Hepatocyte (in vitro differentiated cells): ENCODE results near the gene CPLX1. TPM values are rescaled to one million over a fixed set of nuclear protein-coding genes. Genes with fewer than 3 reads are reported as not detected.
A peak's percentile ranks its signal among the peaks of the same experiment; 100 is the strongest.
"Not testable (repeated sequence)": the region's sequence is repeated elsewhere in the genome, so short reads cannot be mapped to it uniquely, and the experiment has no call there.

Source experiments
- DNase-seq: peaks from one replicate; pipeline ENCODE4 v3.0.0-alpha.2; 2016; ENCODE audit warnings: low spot score
- H2AFZ ChIP-seq: fragments of 200-600 bp; sonication (generic); 2 replicates; pipeline ENCODE4 v1.6.0; 2016; ENCODE audit warnings: antibody characterized with exemption, mild to moderate bottlenecking
- H3K27ac ChIP-seq: fragments of 200-600 bp; sonication (generic); 2 replicates; pipeline ENCODE4 v1.5.1; 2016; ENCODE audit warnings: mild to moderate bottlenecking
- H3K27me3 ChIP-seq: fragments of 200-600 bp; sonication (generic); 2 replicates; pipeline ENCODE4 v1.6.1; 2016
- H3K36me3 ChIP-seq: fragments of 200-600 bp; sonication (generic); replicated peaks from 2 replicates; pipeline ENCODE4 v1.5.1; 2016; ENCODE audit warnings: low read depth; ENCODE audit not compliant: insufficient read depth
- H3K4me1 ChIP-seq: fragments of 200-600 bp; sonication (generic); 2 replicates; pipeline ENCODE4 v1.5.1; 2016; ENCODE audit warnings: mild to moderate bottlenecking, moderate library complexity; ENCODE audit not compliant: insufficient read depth
- H3K4me2 ChIP-seq: fragments of 200-600 bp; sonication (generic); 2 replicates; pipeline ENCODE4 v1.6.0; 2016
- H3K4me3 ChIP-seq: fragments of 200-600 bp; sonication (generic); 2 replicates; pipeline ENCODE4 v1.5.1; 2016; ENCODE audit warnings: mild to moderate bottlenecking
- H3K79me2 ChIP-seq: fragments of 200-600 bp; sonication (generic); 2 replicates; pipeline ENCODE4 v1.6.0; 2017; ENCODE audit warnings: mild to moderate bottlenecking
- H3K9me2 ChIP-seq: fragments of 200-600 bp; sonication (generic); replicated peaks from 2 replicates; pipeline ENCODE4 v1.6.0; 2017; ENCODE audit warnings: mild to moderate bottlenecking; ENCODE audit not compliant: insufficient read depth
- H3K9me3 ChIP-seq: fragments of 200-600 bp; sonication (generic); 2 replicates; pipeline ENCODE4 v1.5.1; 2016; ENCODE audit warnings: low read depth, mild to moderate bottlenecking
- H4K20me1 ChIP-seq: fragments of 200-600 bp; sonication (generic); 2 replicates; pipeline ENCODE4 v1.6.0; 2016; ENCODE audit warnings: mild to moderate bottlenecking; ENCODE audit not compliant: insufficient read depth, poor library complexity, severe bottlenecking
- EZH2 ChIP-seq: fragments of 200-600 bp; sonication (generic); IDR thresholded peaks from 2 replicates; pipeline ENCODE4 v1.6.1; 2016; ENCODE audit warnings: antibody characterized with exemption, mild to moderate bottlenecking, borderline replicate concordance
- EZH2phosphoT487 ChIP-seq: fragments of 200-600 bp; sonication (generic); IDR thresholded peaks from one replicate; pipeline ENCODE4 v1.6.1; 2018; ENCODE audit warnings: antibody characterized with exemption, mild to moderate bottlenecking, low read depth, moderate library complexity; ENCODE audit not compliant: unreplicated experiment, severe bottlenecking
- WGBS: methylation state at CpG from one replicate; pipeline ENCODE4 v1.1.6; 2016; ENCODE audit warnings: low lambda C conversion rate; ENCODE audit errors: missing lambda C conversion rate; 5-methylcytosine and 5-hydroxymethylcytosine counted together
- polyA plus RNA-seq: library from polyadenylated mRNA; unstranded; fragments of >200 nt; fragmentation: Nextera tagmentation; extraction: Ambion mirVana; gene quantifications from 2 replicates; pipeline ENCODE4 v1.2.1, GENCODE V29; 2016
- total RNA-seq: library from RNA; depleted of rRNA; stranded (reverse); fragments of >200 nt; gene quantifications from 2 replicates; pipeline ENCODE4 v1.2.3, GENCODE V29; 2014
- TF ChIP-seq, protein P1 (sequence below): fragments of 200-600 bp; sonication (generic); IDR thresholded peaks from 2 replicates; pipeline ENCODE4 v1.5.1; 2016; ENCODE audit warnings: antibody characterized with exemption, mild to moderate bottlenecking; ENCODE audit not compliant: poor library complexity

The CPLX1 gene
- total and polyA plus RNA-seq, 2 experiments from 2014 or later: 0.30 to 2.0 TPM

DNA sequence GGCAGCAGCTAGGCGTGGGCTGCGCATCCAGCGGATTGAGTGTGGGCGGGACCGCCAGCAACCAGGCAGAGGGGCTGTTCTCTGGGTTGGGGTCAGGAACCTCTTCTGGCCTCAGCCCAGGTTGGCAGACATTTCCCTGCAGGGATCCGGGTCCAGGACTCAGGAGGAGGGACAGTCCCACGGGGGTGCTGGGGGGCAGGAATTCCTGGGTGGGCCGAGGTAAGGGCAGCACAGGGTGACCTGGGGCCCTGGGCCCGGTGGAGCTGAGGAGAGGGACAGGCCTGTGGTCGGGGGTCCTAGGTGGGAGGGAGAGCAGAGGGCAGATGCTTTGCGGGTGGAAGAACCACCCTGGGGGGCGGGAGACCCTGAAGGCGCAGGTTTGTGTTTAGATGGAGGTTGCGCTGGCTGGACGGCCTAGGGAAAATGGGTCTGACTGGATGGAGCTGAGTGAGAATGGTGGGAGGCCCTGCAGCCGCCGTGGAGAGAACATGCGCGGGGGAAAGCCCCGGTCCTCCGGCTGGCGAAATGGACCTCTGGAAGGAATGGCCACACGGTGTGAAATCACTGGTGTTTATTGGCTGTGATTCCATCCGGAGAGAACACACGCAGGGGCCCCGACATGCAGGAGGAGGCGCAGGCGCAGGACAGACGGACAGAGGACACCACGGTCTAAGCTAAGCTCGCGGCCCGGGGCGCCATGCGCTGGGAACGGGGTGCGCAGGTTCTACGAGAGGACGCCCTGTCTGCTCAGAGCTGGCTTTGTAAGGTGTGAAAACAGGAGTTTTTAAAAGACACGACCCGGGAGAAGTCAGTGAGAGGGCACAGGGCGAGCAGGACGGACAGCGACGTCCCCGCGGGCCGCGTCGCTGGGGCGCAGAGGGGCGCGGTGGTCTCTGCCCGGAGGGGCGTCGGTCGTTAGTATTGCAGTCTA lies 41.3 kb downstream of the CPLX1 start:
- Histone ChIP-seq H4K20me1 (peaks cover 9% of the 10 kb centered on the region), H3K4me3 (no peak overlapping the region), H3K4me1 (peaks cover 27% of the 10 kb centered on the region), H3K9me2 (no peaks in the 10 kb centered on the region), H2AFZ (no peak overlapping the region), H3K27me3 (peaks cover 26% of the 10 kb centered on the region), H3K79me2 (peaks cover 18% of the 10 kb centered on the region), H3K4me2 (peak overlapping the region; percentile 83), H3K27ac (no peak overlapping the region), H3K36me3 (no peaks in the 10 kb centered on the region), H3K9me3 (no peaks in the 10 kb centered on the region)
- TF ChIP-seq, protein P1, sequence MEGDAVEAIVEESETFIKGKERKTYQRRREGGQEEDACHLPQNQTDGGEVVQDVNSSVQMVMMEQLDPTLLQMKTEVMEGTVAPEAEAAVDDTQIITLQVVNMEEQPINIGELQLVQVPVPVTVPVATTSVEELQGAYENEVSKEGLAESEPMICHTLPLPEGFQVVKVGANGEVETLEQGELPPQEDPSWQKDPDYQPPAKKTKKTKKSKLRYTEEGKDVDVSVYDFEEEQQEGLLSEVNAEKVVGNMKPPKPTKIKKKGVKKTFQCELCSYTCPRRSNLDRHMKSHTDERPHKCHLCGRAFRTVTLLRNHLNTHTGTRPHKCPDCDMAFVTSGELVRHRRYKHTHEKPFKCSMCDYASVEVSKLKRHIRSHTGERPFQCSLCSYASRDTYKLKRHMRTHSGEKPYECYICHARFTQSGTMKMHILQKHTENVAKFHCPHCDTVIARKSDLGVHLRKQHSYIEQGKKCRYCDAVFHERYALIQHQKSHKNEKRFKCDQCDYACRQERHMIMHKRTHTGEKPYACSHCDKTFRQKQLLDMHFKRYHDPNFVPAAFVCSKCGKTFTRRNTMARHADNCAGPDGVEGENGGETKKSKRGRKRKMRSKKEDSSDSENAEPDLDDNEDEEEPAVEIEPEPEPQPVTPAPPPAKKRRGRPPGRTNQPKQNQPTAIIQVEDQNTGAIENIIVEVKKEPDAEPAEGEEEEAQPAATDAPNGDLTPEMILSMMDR: no peak
- TF ChIP-seq EZH2 (no peak), EZH2phosphoT487 (no peak)
- DNase-seq: no peak
- 67% methylated on average over 56 of the region's 57 CpGs for WGBS

DNA sequence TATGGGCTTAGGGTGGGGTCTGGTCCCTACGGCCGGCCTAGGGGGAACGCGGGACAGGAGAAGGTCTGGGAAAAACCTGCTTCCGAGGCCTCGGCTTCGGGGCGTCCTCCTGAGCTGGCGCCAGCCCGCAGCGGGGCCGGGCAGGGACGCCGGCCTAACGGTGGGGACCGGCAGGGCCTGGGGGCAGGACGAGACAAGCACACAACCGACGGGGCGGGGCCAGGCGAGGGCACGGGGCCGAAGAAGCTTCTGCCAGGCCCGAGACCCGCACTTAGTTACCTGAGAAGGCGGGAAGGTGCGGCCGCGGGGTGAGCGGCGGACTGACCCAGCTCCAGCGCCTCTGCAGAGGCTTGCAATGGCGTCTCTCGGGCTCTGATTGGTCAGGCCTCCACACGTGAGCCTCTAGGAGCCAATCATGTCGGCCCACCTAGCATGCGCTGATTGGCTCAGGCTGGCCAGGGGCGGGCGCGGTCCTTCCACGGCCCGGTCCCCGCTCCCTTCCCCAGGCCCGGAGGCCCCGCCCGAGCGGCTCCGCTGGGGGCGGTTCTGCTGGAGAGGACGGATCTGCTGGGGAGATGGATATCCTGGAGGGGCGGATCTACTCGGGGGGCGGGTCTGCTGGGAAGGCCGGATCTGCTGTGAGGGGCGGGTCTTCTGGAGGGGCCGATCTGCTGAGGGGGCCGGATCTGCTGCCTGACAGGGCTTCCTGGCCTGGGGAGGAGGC lies 44.3 kb downstream of the CPLX1 start:
- H3K36me3 ChIP-seq: no peaks in the 10 kb centered on the region
- H3K4me2 ChIP-seq: peak overlapping the region; percentile 90
- peaks cover 37% of the 10 kb centered on the region for H4K20me1 ChIP-seq
- H3K4me3 ChIP-seq: peak overlapping the region; percentile 46
- no peaks in the 10 kb centered on the region for H3K9me3 ChIP-seq
- WGBS: 1% methylated on average over 30 of the region's 57 CpGs
- peak; percentile 99 for DNase-seq
- H3K4me1 ChIP-seq: peaks cover 30% of the 10 kb centered on the region
- peaks cover 19% of the 10 kb centered on the region for H3K27me3 ChIP-seq
- peak overlapping the region; percentile 96 for H3K27ac ChIP-seq
- H2AFZ ChIP-seq: peak overlapping the region; percentile 34
- peaks cover 48% of the 10 kb centered on the region for H3K79me2 ChIP-seq
- TF ChIP-seq EZH2 (no peak), EZH2phosphoT487 (no peak)
- TF ChIP-seq, protein P1: no peak
- no peaks in the 10 kb centered on the region for H3K9me2 ChIP-seq

DNA sequence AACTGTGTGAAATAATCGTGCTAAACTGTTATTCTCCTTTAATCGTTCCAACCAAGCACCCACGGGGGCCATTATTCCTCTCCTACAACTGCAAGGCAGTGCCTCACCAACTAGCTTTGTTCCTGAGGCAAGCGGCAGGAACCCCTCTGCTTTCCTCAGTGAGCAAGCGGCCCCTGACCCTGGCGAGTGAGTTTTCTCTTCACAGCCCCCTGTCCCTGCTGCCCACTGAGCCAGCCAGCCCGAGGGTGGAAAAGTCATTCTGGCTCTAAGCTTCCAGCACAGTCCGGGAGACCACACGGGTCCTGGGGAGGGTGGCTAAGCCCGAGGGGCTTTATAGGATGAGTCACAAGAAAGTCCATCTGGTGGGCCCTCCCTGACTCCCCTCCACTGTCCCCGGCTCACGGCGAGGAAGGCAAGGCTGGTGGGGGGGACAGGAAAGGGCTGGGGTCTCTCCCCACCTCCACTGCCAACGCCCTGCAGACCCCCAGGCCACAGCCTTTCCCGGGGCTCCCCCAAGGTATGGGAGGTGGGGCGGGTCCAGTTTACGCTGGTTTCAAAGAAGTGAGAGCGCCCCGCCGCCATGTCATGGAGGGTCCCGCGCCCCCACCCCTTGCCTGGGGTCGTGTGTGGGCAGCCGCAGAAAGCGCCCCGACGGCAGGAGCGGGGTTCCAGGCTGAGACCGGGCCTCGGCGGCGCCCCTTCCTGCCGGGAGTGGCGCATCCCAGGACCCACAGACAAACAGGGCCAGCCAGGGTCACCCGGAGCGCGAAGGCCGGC lies 45.0 kb downstream of the CPLX1 start:
- Histone ChIP-seq H4K20me1 (peaks cover 44% of the 10 kb centered on the region), H3K27ac (peak overlapping the region; percentile 96), H2AFZ (no peak overlapping the region), H3K79me2 (peaks cover 55% of the 10 kb centered on the region), H3K4me1 (peaks cover 33% of the 10 kb centered on the region), H3K9me3 (no peaks in the 10 kb centered on the region), H3K4me2 (peak overlapping the region; percentile 90), H3K4me3 (peak overlapping the region; percentile 46), H3K27me3 (peaks cover 11% of the 10 kb centered on the region), H3K9me2 (no peaks in the 10 kb centered on the region), H3K36me3 (no peaks in the 10 kb centered on the region)
- DNase-seq: no peak
- TF ChIP-seq EZH2 (no peak), EZH2phosphoT487 (no peak)
- TF ChIP-seq, protein P1: no peak
- WGBS: 5% methylated on average over 32 of the region's 38 CpGs

DNA sequence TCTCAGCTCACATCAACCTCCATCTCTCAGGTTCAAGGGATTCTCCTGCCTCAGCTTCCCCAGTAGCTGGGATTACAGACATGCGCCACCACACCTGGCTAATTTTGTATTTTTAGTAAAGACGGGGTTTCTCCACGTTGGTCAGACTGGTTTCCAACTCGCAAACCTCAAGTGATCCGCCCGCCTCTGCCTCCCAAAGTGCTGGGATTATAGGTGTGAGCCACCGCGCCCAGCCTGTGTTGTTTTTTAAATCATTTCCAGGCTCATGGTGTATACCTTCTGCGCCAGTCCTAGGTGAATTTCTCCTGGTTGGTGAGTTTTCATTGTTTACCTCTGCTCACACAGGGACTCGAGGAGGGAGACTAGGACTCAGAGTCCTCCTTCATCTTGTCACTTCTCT lies 45.7 kb downstream of the CPLX1 start:
- H3K9me2 ChIP-seq, DNase-seq, H2AFZ ChIP-seq, H3K9me3 ChIP-seq, H3K36me3 ChIP-seq, H3K27me3 ChIP-seq: not testable (repeated sequence)
- H3K4me3 ChIP-seq: peak overlapping the region; percentile 46
- peaks cover 62% of the 10 kb centered on the region for H3K79me2 ChIP-seq
- H3K27ac ChIP-seq: peak overlapping the region; percentile 96
- WGBS: 77% methylated on average over 10 of the region's 10 CpGs
- peaks cover 50% of the 10 kb centered on the region for H4K20me1 ChIP-seq
- peak overlapping the region; percentile 90 for H3K4me2 ChIP-seq
- H3K4me1 ChIP-seq: peaks cover 28% of the 10 kb centered on the region
